ENCODE data around the gene SCAF8.

SCAF8 gene

GRCh38 chr6:154733626-154734382 is 588 bp downstream of the SCAF8 start (continued):
- TF ChIP-seq ZBTB49 (tag by site-specific recombination; IDR thresholded peaks at IDR 0.05; ENCODE audit: low read depth) (no peak), ZNF16 (tag by site-specific recombination; IDR thresholded peaks at IDR 0.05; ENCODE audit: low read depth) (no peak)
- TF ChIP-seq, protein P1, sequence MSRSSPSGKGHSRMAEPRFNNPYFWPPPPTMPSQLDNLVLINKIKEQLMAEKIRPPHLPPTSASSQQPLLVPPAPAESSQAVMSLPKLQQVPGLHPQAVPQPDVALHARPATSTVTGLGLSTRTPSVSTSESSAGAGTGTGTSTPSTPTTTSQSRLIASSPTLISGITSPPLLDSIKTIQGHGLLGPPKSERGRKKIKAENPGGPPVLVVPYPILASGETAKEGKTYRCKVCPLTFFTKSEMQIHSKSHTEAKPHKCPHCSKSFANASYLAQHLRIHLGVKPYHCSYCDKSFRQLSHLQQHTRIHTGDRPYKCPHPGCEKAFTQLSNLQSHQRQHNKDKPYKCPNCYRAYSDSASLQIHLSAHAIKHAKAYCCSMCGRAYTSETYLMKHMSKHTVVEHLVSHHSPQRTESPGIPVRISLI (tag by site-specific recombination; IDR thresholded peaks at IDR 0.05): no peak

GRCh38 chr6:154736618-154737259 is 3.5 kb downstream of the SCAF8 start:
- Histone ChIP-seq H3K4me1 (ENCODE audit: control insufficient read depth, insufficient read depth, low read length) (peaks cover 13% of the 10 kb centered on the region), H3K27ac (ENCODE audit: extremely low read depth, low read depth, low read length) (no peak overlapping the region), H3K36me3 (ENCODE audit: control insufficient read depth in 2 of 2, insufficient read depth in 1 of 2, low read length in 2 of 2) (peaks cover 4 to 11% of the 10 kb centered on the region in 2 experiments; a peak in 2 of 3 replicates), H3K9me3 (ENCODE audit: control insufficient read depth, insufficient read depth, low read depth, low read length) (no peaks in the 10 kb centered on the region), H3K4me3 (ENCODE audit: low read depth, low read length) (no peak overlapping the region)
- CTCF ChIA-PET: interaction anchor here (2.7 kb wide), 1 partner anchor 70 kb away, joined by 10 read pairs; no protein-coding TSS in a partner anchor
- TF ChIP-seq ZNF350 (tag by site-specific recombination; IDR thresholded peaks at IDR 0.05): no peak
- no peak for TF ChIP-seq ZNF341 (tag by site-specific recombination; IDR thresholded peaks at IDR 0.05; ENCODE audit: low read depth)
- no peak for TF ChIP-seq ZBTB44 (tag by site-specific recombination; IDR thresholded peaks at IDR 0.05)
- no peak for TF ChIP-seq ZNF175 (tag by site-specific recombination; IDR thresholded peaks at IDR 0.05)
- no peak for TF ChIP-seq ZNF785 (tag by site-specific recombination; IDR thresholded peaks at IDR 0.05)
- TF ChIP-seq HOXD13 (CRISPR knock-in tag; IDR thresholded peaks at IDR 0.05; ENCODE audit: borderline replicate concordance): no peak
- TF ChIP-seq ZNF202 (tag by site-specific recombination; IDR thresholded peaks at IDR 0.05; ENCODE audit: borderline replicate concordance): no peak
- no peak for TF ChIP-seq ZBTB7A (tag by site-specific recombination; IDR thresholded peaks at IDR 0.05; ENCODE audit: low read depth)
- no peak for TF ChIP-seq ZNF791 (tag by site-specific recombination; IDR thresholded peaks at IDR 0.05)
- TF ChIP-seq ZFHX2 (tag by site-specific recombination; conservative IDR thresholded peaks at IDR 0.05): no peak
- TF ChIP-seq ZNF132 (tag by site-specific recombination; IDR thresholded peaks at IDR 0.05; ENCODE audit: borderline replicate concordance): no peak
- no peak for TF ChIP-seq TCF7L2 (IDR thresholded peaks at IDR 0.05; ENCODE audit: borderline replicate concordance, low read depth, low read length)
- no peak for TF ChIP-seq ZBTB48 (tag by site-specific recombination; IDR thresholded peaks at IDR 0.05)
- TF ChIP-seq ZFP3 (tag by site-specific recombination; IDR thresholded peaks at IDR 0.05; ENCODE audit: low read depth): no peak
- TF ChIP-seq ZNF837 (tag by site-specific recombination; IDR thresholded peaks at IDR 0.05): no peak
- TF ChIP-seq REST (tag by site-specific recombination; IDR thresholded peaks at IDR 0.05): no peak
- no peak for TF ChIP-seq KLF8 (tag by site-specific recombination; IDR thresholded peaks at IDR 0.05)
- TF ChIP-seq ZNF610 (tag by site-specific recombination; IDR thresholded peaks at IDR 0.05; ENCODE audit: borderline replicate concordance): no peak
- TF ChIP-seq SALL2 (tag by site-specific recombination; IDR thresholded peaks at IDR 0.05; ENCODE audit: borderline replicate concordance): no peak
- POLR2A ChIA-PET: no interaction called here

All from HEK293 (cell line).